GM18520 (cell line): ENCODE data around the gene SNHG17.
"Not testable (repeated sequence)": the region's sequence is repeated elsewhere in the genome, so short reads cannot be mapped to it uniquely, and the experiment has no call there.

Source experiments
- ATAC-seq: cut with Tn5 transposase; IDR thresholded peaks from one replicate; pipeline ENCODE4 v1.9.1; 2021; ENCODE audit not compliant: unreplicated experiment

Gene SNHG17

DNA sequence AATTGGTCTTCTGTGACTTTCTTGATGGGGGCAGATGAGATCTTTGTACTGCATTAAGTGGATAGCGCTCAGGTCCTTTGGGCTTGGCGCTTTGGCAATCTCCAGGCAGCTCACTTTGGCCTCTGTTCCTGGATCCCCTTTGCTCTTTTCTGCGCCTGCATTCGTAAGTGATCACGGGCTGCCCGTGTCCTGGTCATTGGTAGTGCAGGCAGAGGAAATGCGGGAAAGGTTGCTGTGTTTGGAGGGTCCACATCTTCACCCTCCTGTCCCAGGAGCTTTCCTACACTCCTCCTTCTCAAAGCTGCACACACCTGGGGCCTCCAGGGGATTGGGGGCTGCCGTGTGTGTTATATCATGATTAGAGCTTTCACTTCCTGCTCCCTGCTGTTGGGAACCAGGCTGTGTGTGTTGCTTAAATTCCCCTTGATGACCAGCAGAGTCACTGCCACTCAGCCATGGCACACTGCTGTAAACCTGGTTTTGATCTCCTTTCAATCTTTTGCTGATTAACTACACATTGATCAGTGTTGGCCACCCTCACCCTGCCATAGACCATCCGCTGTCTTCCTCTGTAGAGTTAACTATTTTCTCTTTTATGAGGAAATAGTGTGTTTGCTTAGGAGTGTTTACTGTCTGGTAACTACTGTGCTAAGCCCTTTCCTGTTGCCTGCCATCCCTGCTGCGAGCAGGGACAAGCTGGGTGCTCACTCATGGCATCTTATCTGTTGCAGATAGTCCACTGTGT is 13.0 kb upstream of the SNHG17 start:
- ATAC-seq, result no peak

DNA sequence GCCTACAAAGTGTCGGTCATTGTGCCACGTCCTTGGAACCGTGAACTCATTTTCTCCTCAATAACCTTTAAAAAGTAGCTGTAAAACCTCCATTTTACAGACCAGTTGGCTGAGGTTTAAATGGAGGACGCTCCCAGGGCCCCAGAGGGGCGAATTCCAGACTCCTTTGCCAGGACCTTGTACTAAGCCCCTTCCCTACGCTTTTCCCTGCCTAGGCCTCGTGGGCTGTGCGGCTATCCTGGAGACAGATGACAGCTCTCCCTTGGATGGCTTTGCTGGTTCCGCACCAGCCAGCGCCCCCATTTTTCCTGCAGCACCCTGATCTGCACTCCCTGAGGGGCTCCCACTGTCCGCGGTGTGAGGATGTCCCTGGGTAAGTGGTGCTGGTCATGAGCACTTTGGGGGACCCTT is 12.1 kb upstream of the SNHG17 start:
- ATAC-seq, result no peak

DNA sequence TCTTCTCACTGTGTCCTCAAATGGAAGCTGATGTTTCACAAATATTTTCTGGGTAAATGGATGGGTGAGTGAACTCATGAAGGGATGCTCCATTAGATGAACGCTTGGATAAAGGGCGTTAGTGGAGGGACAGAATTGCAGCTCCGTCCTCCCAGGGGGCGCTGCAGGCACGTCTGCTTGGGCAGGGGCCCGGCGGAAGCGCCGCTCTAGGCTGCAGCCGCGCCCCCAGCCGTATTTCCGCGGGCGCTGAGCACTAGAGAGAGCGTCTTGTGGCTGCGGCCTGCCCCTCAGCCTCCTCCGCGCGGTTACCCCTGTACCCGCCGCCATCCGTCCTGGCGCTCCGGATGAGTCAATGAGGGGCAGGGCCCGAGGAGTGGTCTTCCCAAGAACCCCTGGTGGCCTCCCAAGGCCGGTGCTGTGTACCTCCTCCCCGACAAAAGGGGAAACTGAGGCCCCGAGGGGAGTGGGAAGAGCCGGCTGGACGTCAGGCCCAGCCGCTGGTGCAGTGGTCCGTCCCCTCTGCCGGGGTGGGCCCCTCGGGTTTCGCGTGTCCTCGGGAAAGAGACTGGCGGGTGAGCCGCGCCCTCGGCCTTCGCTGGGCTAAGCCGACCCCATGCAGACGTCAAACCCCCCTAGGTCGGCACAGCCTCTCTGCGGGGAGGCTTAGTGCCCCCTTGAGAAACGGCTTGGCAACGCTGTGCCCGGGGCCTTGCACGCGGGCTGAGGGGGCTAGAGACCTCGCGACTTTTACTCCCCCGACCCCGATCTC is 11.5 kb upstream of the SNHG17 start:
- ATAC-seq, result no peak

DNA sequence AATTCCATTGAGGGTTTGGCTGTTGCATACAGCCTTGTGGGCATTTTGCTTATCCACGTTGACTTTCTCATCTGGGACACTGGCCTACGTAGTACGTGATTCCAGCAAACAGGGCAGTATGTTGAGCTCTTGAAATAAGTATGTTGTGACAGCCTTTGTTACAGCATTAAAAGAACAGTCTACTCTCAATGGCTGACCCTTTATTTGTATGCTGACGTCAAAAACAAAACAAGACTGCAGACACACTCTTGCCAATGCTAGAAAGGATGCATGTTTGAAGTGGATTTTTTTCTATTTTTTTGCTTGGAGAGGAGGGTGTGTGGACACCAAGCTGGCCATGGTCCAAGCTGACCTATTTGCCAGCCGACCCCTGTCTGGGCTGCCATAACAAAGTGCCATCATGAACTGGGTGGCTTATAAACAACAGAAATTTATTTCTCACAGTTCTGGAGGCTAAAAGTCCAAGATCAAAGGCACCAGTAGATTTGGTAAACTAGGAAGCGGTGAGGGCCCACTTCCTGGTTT is 10.8 kb upstream of the SNHG17 start:
- ATAC-seq, result no peak

DNA sequence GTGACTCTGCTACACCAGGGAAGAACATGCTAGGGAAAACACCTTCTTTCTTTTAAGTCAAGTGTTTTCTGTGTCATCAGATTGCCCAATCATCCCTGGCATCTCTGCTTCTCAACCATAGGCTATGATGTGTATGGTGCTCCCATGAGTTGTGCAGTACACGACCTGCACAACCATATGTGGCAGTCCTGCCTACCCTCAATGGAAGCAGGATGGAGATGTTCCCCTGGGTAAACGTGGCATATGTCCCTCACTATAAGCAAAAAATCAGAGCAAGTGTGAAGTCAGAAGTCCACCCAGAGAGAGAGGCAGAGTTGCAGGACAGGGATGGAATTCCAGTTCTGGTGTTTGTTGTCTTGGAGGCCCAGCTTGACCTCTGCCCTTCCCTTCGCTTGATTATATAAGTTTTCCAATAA is 10.3 kb upstream of the SNHG17 start:
- ATAC-seq, result no peak

DNA sequence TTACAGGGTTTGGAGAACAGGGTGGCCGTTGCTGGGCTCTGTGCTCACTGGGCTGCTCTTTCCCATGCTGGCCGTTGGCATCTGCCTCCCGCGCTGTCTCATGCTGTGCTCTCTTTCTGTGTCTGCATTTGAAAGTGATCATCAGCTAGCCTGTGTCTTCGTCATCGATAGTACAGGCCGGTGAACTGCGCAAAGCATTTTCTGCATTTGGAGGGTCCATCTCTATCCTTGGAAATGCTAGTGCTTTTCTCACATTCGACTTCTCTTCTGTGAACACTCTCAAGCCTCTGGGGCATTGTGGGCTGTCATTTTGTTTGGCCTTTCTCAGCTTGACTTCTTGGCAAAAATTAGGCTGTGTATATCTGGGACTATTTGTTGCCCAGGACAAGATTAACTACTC is 6.8 kb upstream of the SNHG17 start:
- ATAC-seq, result no peak

DNA sequence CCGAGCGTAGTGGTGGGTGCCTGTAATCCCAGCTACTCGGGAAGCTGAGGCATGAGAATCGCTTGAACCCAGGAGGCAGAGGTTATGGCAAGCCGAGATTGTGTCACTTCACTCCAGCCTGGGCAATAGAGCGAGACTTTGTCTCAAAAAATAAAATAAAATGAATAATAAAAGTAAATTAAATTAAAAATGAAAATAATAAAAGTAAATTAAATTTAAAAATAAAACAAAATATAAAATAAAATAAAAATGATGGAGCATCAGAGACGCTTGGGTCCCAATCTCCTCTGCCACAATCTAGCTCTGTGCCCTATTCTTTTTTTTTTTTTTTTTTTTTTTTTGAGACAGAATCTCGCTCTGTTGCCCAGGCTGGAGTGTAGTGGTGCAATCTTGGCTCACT is 6.0 kb upstream of the SNHG17 start:
- not testable (repeated sequence) for ATAC-seq

DNA sequence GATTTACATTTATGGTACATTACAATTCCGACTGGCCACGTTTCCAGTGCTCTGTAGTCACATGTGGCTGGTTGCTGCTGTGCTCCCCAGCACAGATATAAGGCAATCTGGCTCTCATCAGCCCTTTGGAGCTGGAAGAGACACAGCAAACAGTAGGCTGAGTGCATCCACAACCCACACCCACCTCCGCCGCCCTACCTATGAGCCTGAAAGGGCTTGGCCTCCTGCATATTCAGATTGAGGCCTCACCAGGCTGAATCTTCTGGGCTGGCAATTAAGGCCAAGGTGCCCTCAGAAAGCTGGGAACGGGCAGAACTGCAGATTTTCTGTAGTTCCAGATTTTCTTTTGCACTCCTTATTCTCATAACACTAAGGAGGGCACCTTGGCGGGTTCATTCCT is 2.7 kb upstream of the SNHG17 start:
- ATAC-seq, result no peak

DNA sequence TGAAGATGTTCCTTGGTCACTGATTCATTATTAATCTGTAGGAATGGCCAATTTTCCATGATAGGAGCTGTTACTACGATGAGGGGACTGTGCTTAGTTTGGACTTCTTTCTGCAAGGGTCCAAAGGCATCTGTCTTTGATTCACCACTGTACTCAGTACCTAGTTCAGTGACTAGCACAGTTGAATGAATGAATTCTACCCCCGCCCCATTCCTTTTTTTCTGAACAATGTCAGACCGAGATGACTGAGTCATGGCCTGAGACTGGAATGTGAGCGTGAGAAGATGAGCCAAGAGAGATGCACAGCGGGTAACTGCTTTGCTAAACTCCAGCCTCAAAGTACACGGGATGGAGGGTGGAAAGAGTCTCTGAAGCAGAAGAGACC is 419 bp upstream of the SNHG17 start:
- no peak for ATAC-seq

DNA sequence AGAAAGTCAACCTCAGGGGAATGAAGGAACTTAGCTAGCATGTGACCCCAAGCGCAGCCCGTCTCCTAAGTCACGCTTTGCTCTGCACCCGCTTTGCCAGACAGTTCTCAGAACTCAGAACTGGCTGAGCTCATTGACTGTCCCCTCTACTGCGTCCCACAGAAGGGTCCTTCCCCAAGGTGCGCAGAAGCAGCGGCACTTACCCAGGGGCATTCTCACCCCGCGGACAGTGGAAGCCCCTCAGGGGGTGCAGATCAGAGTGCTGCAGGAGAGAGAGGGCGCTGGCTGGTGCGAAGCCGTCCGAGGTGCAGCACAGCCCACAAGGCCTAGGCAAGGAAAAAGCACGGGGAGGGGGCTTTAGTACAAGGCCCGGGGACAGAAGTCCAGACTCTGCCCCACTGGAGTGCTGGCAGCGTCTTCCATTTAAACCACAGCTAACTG is 807 bp downstream of the SNHG17 start:
- no peak for ATAC-seq

DNA sequence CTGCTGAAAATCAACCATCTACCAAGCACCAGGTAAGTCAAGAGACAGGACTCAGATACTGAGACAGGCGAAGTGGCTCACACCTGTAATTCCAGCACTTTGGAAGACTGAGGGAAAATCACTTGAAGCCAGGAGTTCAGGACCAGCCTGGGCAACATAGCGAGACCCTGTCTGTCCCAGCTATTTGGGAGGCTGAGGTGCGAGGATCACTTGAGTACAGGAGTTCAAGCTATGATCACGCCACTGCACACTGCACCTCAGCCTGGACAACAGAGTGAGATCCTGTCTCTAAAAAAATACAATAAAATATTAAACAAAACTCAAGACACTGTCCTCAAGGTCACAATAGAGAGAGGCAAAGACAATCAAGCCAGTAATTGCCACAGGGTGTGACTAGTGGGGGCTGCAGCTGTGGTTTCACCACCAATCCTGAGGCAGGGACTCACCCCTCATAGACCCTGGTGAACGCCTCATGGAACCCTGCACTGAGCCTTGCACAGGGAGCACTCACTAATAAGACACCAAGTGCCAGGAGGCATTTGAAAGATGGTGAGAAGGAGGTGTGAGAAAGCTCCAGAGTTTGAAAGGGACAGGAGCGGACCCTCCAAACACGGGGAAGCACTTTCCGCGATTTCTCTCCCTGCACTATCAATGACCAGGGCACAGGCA is 1.7 kb downstream of the SNHG17 start:
- ATAC-seq, result no peak

DNA sequence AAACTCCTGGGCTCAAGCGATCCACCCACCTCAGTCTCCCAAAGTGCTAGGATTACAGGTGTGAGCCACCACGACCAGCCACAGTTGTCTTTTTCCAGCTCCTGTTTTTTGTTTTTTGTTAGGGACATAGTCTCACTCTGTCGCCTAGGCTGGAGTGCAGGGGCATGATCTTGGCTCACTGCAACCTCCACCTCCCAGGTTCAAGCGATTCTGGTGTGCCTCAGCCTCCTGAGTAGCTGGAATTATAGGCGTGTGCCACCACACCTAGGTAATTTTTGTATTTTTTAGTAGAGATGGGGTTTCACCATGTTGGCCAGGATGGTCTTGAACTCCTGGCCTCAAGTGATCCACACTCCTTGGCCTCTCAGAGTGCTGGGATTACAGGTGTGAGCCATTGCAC is 2.3 kb downstream of the SNHG17 start:
- ATAC-seq, result not testable (repeated sequence)

DNA sequence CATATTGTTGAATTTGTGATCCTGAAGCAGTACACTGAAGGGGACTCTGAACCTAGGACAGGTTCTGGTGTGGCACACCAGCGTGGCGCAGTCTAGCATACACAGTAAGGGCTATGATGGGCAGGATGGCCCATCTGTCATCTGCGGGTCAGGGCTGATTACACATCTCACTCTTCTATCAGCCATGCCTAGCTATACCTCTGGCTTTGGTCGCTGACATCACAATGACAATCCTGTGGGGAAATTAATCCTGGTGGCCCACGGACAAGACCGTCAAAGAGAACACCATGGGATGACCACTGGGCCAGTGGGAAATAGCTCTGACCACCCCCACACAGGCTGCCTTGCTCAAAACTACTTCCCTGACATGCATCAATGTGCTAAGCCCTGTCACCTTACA is 2.8 kb downstream of the SNHG17 start:
- no peak for ATAC-seq

DNA sequence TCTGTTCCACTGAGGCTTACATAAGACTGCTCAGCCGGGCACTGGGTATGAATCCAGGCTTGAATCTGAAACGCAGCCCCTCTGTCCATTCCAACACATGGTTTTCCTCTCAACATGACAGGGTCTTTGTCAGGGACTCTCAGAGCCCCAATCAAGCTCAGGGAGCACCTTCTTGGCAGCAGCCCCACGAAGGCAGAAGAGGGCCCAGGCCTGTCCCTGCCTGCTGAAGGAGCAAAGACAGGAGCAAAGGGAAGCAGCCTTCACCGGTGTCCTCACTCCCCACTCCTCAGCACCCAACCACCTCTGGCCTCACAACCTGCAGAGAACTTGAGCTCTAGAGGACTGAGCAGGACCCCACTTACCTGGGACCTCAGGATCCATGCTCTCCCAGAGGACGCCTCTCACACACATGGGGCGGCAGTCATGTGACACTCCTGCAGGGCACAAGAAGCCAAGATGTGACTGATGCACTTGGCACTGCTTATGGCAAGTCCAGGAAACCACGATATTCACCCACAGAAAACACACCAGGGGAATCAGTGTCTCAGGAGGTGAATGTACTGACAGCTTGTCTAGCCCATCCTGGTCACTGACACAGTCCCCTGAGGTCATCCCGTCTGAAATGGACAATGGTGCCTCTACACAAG is 4.3 kb downstream of the SNHG17 start:
- no peak for ATAC-seq

DNA sequence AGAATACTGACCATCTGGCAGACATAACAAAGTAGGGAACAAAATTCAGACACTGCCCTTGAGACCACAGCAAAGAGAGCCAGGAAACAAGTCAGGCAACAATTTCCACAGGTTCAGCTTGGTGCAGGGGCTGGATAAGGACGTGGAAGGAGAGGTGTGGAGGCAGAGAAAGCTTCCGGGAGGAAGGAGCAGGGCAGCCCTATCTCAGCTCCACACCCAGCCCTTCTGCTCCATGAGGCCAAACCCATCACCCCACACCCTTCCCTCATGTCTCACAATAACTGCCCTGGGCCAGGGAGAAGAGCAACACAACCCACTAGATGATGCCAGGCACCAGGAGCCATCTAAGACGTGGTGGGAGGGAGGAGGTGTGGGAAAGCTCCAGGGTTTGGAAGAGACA is 5.8 kb downstream of the SNHG17 start:
- no peak for ATAC-seq

DNA sequence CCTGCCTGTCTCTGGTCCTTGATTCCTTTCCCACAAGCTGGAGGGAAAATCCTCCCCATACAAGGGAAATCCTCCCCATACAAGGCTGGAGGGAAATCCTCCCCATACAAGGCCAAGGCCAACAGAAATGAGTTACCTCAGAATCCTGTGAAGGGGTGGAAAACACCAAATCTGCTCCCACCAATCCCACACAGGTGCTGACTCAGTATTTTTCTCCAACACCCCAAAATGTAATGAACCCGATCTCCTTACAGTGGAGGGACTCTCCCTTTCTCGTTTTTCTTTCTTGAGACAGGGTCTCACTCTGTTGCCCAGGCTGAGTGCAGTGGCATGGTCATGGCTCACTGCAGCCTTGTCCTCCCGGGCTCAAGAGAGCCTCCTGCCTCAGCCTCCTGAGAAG is 6.3 kb downstream of the SNHG17 start:
- ATAC-seq, result no peak

DNA sequence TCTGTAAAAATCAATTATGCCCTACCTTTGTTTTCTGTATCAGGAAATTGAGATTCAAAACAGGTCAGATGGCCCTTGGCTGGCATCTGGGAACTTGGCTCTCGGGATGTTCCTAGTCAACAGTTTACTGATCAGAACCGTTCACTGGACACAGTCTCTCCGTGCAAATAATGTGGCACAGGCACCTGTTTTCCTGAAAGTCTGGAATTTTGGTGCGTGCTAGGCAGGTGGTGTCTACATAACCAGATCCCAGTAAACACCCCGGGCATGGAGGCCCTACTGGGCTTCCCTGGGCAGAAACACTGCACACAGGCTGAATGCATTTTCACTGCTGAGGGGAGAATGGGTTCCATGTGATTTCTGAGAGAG is 7.5 kb downstream of the SNHG17 start:
- ATAC-seq, result no peak

DNA sequence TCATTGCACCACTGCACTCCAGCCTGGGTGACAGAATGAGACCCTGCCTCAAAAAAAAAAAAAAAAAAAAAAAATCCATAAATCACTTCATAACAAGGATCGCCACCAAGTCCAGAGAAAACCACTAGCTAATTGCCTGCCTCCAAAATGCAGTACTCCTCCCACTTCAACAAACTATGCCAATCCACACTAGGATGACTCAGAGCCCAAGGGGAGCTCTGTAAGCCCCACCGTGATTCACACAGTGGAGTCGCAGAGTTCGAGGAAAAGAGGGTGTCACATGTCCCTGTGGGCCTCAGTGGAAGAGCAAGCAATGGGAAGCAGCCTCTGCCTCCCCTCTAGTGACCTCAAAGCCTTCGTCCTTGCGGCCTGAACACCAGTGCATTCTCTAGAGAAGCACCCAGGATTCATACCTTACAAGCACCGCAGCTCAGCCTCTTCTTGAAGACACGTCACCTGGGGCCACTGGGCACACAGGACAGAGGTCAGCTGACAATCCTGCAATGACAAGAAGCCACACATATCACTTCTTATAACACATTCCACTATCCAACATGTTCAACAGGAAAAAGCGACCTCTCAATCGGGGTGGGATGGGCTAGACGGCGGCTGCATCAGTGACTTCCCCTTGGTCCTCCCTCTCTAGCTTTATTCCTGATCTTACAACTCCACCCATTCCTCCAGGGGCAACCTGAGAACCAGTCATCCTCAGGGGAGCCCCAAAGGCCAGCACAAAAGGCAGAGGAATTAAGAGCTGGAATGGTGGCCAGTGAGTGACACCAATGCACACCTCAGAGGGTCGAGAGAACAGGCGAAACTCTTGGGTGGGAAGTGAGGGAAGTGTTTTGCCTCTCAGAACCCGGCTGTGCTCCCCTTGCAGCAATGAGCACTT is 8.9 kb downstream of the SNHG17 start:
- no peak for ATAC-seq

DNA sequence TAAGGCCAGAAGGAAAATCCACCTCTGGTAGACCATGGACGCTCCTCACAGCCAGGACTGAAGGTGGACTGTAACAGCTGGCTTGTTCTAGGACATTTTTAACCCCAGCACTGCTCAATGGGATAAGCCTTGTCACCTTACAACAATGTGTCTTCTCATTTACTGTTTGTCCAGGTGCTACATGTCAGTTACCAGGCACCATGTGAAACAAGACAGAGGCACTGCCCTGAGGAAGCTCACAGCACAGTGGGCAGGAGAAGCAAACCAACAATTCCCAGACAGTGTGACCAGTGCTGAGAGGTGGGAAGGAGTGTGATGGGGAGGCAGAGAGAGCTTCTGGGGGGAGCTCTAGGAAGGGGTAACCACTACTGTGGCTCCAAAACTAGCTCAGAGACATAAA is 10.7 kb downstream of the SNHG17 start:
- no peak for ATAC-seq

DNA sequence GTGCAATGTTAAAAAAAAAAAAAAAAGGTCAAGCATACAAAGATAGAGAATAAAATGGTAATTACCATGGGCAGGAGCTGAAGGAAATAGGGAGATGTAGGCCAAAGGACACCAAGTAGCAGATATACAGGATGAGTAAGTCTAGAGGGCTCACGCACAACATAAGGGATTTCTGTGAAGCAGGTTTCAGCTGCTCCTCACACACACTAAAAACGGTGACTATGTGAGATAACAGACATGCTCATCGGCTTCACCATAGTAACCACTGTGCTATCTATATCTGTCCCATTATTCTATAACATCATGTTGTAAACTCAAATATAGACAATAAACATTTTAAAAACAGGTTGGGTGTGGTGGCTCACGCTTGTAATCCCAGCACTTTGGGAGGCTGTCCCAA is 11.6 kb downstream of the SNHG17 start:
- no peak for ATAC-seq
